Measurements from ENCODE around the gene SLITRK3. TPM values are rescaled to one million over a fixed set of nuclear protein-coding genes. Genes with fewer than 3 reads are reported as not detected.

Gene SLITRK3
- not detected in 2 replicates for total RNA-seq

GRCh38 chr3:165195640-165196576 lies at the start of gene SLITRK3:
Gene SLITRK3 (minus strand): TSS chr3:165196384. CDS start chr3:165190830, 5,554 bp downstream.

Other genes starting within 250 kb of the SLITRK3 start
- not detected in 2 replicates for gene SI, start 117.9 kb downstream of the SLITRK3 start, total RNA-seq